ENCODE results near the gene PTPN14. TPM values are rescaled to one million over a fixed set of nuclear protein-coding genes. Genes with fewer than 3 reads are reported as not detected.

The PTPN14 gene
- total and polyA plus RNA-seq, 2 of the 8 experiments (the other 6 are each of a cell fraction or from before 2014, with no cell fraction given): 14.4 to 93.6 TPM

DNA sequence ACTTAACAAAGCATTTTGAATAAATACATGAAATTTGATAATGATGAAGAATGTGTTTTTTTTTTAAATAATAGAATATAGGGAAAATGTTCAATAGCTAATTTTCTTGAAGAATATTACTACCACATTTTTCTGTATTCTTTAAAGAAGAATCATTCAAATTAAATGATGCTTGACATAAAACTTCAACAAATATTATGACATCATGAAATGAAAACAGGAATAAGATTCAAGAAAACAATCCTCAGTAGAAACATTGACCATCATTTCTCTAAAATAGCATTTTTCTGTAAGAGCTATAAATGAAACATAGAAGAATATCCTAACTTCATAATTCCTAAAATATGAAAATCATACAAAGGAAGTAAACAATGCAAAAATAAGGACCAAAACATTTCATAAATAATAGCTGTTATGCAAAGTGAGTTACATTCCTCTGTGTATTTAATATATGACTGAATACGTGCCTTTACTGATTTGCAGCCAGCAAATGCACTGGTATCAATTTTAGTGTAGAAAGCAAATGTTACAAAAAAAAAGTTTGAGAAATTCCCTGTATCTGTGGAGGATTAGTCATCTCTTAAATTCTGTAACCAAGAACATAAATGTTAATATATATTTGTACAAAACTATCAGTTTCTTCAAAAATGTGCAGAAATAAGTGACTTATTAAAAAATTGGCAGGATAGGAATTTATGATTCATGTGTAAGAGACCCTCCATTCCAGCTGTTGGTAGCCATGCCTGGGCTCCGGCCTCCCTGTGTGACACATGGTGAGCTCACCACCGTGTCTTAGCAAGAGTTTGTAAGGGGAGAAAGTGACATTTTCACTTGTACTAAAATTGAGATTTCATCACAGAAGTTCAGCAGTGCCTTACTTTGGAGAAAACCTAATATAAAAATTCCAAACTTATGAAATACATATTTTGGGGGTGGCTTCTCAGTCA lies 15.0 kb upstream of the PTPN14 start:
- ChIA-PET POLR2A (ENCODE audit: partially characterized antibody) (interaction anchor here (0.6 to 10.3 kb wide), 2 partner anchors 15 kb away, joined by 3 to 70 read pairs; partner anchors contain the start of gene PTPN14), CTCF (ENCODE audit: partially characterized antibody) (interaction anchor here (0.7 to 3.0 kb wide), 6 partner anchors 16 to 319 kb away, joined by 3 to 17 read pairs (median 4); no protein-coding TSS in a partner anchor)
- Histone ChIP-seq H2BK120ac (replicated peaks; ENCODE audit: low read depth, low read length) (no peak overlapping the region), H3K18ac (ENCODE audit: extremely low read depth, low read length) (no peak overlapping the region), H3K4me2 (ENCODE audit: insufficient read depth in 1 of 2, low read depth in 2 of 2, low read length in 2 of 2) (no peak overlapping the region), H4K8ac (ENCODE audit: extremely low read depth, insufficient read depth, low read length) (no peak overlapping the region), H3K23ac (ENCODE audit: insufficient read length) (no peak overlapping the region), H3K79me1 (ENCODE audit: low read depth, low read length) (no peaks in the 10 kb centered on the region), H3K27me3 (replicated peaks in 1 of 4; ENCODE audit: control insufficient read depth in 3 of 4, extremely low read depth in 1 of 4, insufficient read depth in 3 of 4, low read length in 3 of 4) (no peaks in the 10 kb centered on the region), H2AFZ (ENCODE audit: low read length) (no peak overlapping the region), H3K14ac (ENCODE audit: insufficient read length) (no peak overlapping the region), H2BK15ac (ENCODE audit: low read length) (no peak overlapping the region), H2BK5ac (ENCODE audit: low read depth, low read length) (no peak overlapping the region), H2AK5ac (ENCODE audit: low read depth, low read length) (no peak overlapping the region), H3K27ac (ENCODE audit: low read depth, low read length) (no peak overlapping the region), H2BK20ac (ENCODE audit: low read length) (no peak overlapping the region), H4K91ac (replicated peaks; ENCODE audit: insufficient read length, low read length) (no peak overlapping the region), H3K4me1 (replicated peaks in 1 of 4; ENCODE audit: control insufficient read depth in 3 of 4, insufficient read depth in 4 of 4, low read length in 3 of 4) (no peaks in the 10 kb centered on the region), H3K23me2 (ENCODE audit: low read depth, low read length) (no peaks in the 10 kb centered on the region), H3K4me3 (ENCODE audit: extremely low read depth in 1 of 4, insufficient read depth in 2 of 4, low read depth in 3 of 4, low read length in 4 of 4) (no peak overlapping the region), H3K9me3 (ENCODE audit: insufficient read depth in 2 of 2, low read depth in 1 of 2, low read length in 1 of 2) (no peaks in the 10 kb centered on the region), H3K4ac (replicated peaks; ENCODE audit: insufficient read length, low read depth, low read length) (no peak overlapping the region), H4K20me1 (replicated peaks in 1 of 2; ENCODE audit: control insufficient read depth in 1 of 2, insufficient read depth in 2 of 2, low read length in 2 of 2) (no peaks in the 10 kb centered on the region), H3K36me3 (ENCODE audit: control insufficient read depth in 2 of 4, insufficient read depth in 4 of 4, low read length in 3 of 4) (no peaks in the 10 kb centered on the region), H3K56ac (replicated peaks; ENCODE audit: insufficient read length, low read depth, low read length) (no peak overlapping the region), H3K79me2 (ENCODE audit: control insufficient read depth in 1 of 2, insufficient read depth in 2 of 2, low read length in 2 of 2) (no peaks in the 10 kb centered on the region), H3K9ac (replicated peaks in 1 of 4; ENCODE audit: extremely low read depth in 1 of 4, low read depth in 3 of 4, low read length in 3 of 4) (no peak overlapping the region), H4K5ac (ENCODE audit: insufficient read length, low read depth, low read length) (no peak overlapping the region), H2BK12ac (ENCODE audit: low read depth, low read length) (no peak overlapping the region)
- FAIRE-seq (no peak), DNase-seq (ENCODE audit: low read depth in 1 of 2, low spot score in 2 of 2) (no peak)
- WGBS, 2 experiments (ENCODE audit: extremely low coverage in 1 of 2, insufficient coverage in 1 of 2, insufficient read length in 1 of 2, insufficient replicate concordance in 2 of 2, low coverage in 1 of 2, low lambda C conversion rate in 2 of 2, missing lambda C conversion rate in 1 of 2): 84% methylated on average over 3 of the region's 3 CpGs; no CpG with 5 or more reads in 1 of the 2 experiments
- TF ChIP-seq POLR2AphosphoS5 (IDR thresholded peaks at IDR 0.05; ENCODE audit: low read depth, low read length): no peak
